ENCODE results near the gene SFMBT1. TPM values are rescaled to one million over a fixed set of nuclear protein-coding genes. Genes with fewer than 3 reads are reported as not detected.

Gene SFMBT1
- total RNA-seq, 2 experiments from 2014 or later, result 12.9 to 18.1 TPM

DNA sequence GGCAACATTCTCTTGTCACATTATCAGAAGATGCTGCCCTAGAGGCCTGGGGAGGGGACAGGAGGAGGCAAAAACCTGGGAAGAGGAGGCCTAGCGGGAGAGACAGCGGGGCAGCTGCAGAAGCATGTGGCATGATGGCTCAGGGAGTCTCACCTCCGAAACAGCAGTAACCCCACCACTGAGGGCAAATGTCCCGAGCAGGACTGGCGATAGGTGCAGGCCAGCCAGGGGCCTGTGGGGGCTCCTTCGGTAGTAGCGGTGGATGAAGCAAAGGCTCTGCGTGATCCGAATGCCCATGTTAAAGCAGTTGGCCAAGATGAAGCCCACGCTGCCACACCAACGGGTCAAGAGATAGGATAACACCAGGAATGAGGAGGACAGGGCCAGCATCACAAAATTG is 46.3 kb upstream of the SFMBT1 start:
- no peak overlapping the region for H3K27ac ChIP-seq (ENCODE audit: low read depth, low read length, poor library complexity, severe bottlenecking)
- no TSS peak for BruUV-seq (replicated peaks)
- H3K4me1 ChIP-seq (ENCODE audit: insufficient read depth, low read length, poor library complexity, severe bottlenecking), result no peaks in the 10 kb centered on the region
- H3K4me3 ChIP-seq (ENCODE audit: low read depth, low read length, poor library complexity, severe bottlenecking), result no peak overlapping the region
- intact Hi-C loops (cut with micrococcal nuclease; ENCODE audit: unreplicated experiment), result no loop called here
- no peak overlapping the region for H2AFZ ChIP-seq (ENCODE audit: low read length)
- H3K9me3 ChIP-seq (ENCODE audit: low read length), result no peaks in the 10 kb centered on the region
- peaks cover 62% of the 10 kb centered on the region for H3K36me3 ChIP-seq (ENCODE audit: insufficient read depth, low read length)
- no peaks in the 10 kb centered on the region for H3K79me2 ChIP-seq (ENCODE audit: insufficient read depth, low read depth, low read length)
- POLR2A ChIA-PET, result no interaction called here
- CTCF ChIA-PET (ENCODE audit: unreplicated experiment), result no interaction called here
- TF ChIP-seq, protein P1, sequence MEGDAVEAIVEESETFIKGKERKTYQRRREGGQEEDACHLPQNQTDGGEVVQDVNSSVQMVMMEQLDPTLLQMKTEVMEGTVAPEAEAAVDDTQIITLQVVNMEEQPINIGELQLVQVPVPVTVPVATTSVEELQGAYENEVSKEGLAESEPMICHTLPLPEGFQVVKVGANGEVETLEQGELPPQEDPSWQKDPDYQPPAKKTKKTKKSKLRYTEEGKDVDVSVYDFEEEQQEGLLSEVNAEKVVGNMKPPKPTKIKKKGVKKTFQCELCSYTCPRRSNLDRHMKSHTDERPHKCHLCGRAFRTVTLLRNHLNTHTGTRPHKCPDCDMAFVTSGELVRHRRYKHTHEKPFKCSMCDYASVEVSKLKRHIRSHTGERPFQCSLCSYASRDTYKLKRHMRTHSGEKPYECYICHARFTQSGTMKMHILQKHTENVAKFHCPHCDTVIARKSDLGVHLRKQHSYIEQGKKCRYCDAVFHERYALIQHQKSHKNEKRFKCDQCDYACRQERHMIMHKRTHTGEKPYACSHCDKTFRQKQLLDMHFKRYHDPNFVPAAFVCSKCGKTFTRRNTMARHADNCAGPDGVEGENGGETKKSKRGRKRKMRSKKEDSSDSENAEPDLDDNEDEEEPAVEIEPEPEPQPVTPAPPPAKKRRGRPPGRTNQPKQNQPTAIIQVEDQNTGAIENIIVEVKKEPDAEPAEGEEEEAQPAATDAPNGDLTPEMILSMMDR (conservative IDR thresholded peaks at IDR 0.05; ENCODE audit: low read length), result no peak
- no peak for TF ChIP-seq EZH2phosphoT487 (IDR thresholded peaks at IDR 0.05; ENCODE audit: borderline replicate concordance, low read depth, low read length)
- DNase-seq (ENCODE audit: low spot score), result no peak
- no peaks in the 10 kb centered on the region for H3K9me2 ChIP-seq (ENCODE audit: insufficient read depth, low read length)
- no peaks in the 10 kb centered on the region for H4K20me1 ChIP-seq (ENCODE audit: insufficient read depth, low read length)
- H3K4me2 ChIP-seq (ENCODE audit: low read length), result no peak overlapping the region

- no peak overlapping the region for H3K4me2 ChIP-seq (ENCODE audit: low read length)
- H3K4me1 ChIP-seq (ENCODE audit: insufficient read depth, low read length, poor library complexity, severe bottlenecking), result no peaks in the 10 kb centered on the region
- no peaks in the 10 kb centered on the region for H4K20me1 ChIP-seq (ENCODE audit: insufficient read depth, low read length)
- no TSS peak for BruUV-seq (replicated peaks)
- DNase-seq (ENCODE audit: low spot score), result no peak
- TF ChIP-seq EZH2phosphoT487 (IDR thresholded peaks at IDR 0.05; ENCODE audit: borderline replicate concordance, low read depth, low read length), result no peak
- TF ChIP-seq, protein P1 (conservative IDR thresholded peaks at IDR 0.05; ENCODE audit: low read length), result no peak
- H3K9me2 ChIP-seq (ENCODE audit: insufficient read depth, low read length), result no peaks in the 10 kb centered on the region
- no peak overlapping the region for H3K4me3 ChIP-seq (ENCODE audit: low read depth, low read length, poor library complexity, severe bottlenecking)
- intact Hi-C loops (cut with micrococcal nuclease; ENCODE audit: unreplicated experiment), result no loop called here
- no peaks in the 10 kb centered on the region for H3K9me3 ChIP-seq (ENCODE audit: low read length)
- H3K27ac ChIP-seq (ENCODE audit: low read depth, low read length, poor library complexity, severe bottlenecking), result no peak overlapping the region
- H2AFZ ChIP-seq (ENCODE audit: low read length), result no peak overlapping the region
- ChIA-PET CTCF (ENCODE audit: unreplicated experiment) (no interaction called here), POLR2A (no interaction called here)
- no peaks in the 10 kb centered on the region for H3K79me2 ChIP-seq (ENCODE audit: insufficient read depth, low read depth, low read length)
- H3K36me3 ChIP-seq (ENCODE audit: insufficient read depth, low read length), result peaks cover 57% of the 10 kb centered on the region
Observed at GRCh38 chr3:53091011-53091410, 45.1 kb upstream of the SFMBT1 start.

GRCh38 chr3:53089511-53089910 is 43.6 kb upstream of the SFMBT1 start:
- TF ChIP-seq, protein P1 (conservative IDR thresholded peaks at IDR 0.05; ENCODE audit: low read length), result no peak
- no peak for TF ChIP-seq EZH2phosphoT487 (IDR thresholded peaks at IDR 0.05; ENCODE audit: borderline replicate concordance, low read depth, low read length)
- POLR2A ChIA-PET, result interaction anchor here (0.6 kb wide), 1 partner anchor 116 kb away, joined by 5 read pairs; no protein-coding TSS in a partner anchor
- intact Hi-C loops (cut with micrococcal nuclease; ENCODE audit: unreplicated experiment), result no loop called here
- H3K27ac ChIP-seq (ENCODE audit: low read depth, low read length, poor library complexity, severe bottlenecking), result no peak overlapping the region
- no TSS peak for BruUV-seq (replicated peaks)
- no peaks in the 10 kb centered on the region for H3K4me1 ChIP-seq (ENCODE audit: insufficient read depth, low read length, poor library complexity, severe bottlenecking)
- no peaks in the 10 kb centered on the region for H3K9me3 ChIP-seq (ENCODE audit: low read length)
- H3K36me3 ChIP-seq (ENCODE audit: insufficient read depth, low read length), result peaks cover 49% of the 10 kb centered on the region; the same call in 1 of the 2 replicates
- no peak for DNase-seq (ENCODE audit: low spot score)
- H3K4me2 ChIP-seq (ENCODE audit: low read length), result no peak overlapping the region
- no peaks in the 10 kb centered on the region for H3K9me2 ChIP-seq (ENCODE audit: insufficient read depth, low read length)
- H3K4me3 ChIP-seq (ENCODE audit: low read depth, low read length, poor library complexity, severe bottlenecking), result no peak overlapping the region
- no peaks in the 10 kb centered on the region for H4K20me1 ChIP-seq (ENCODE audit: insufficient read depth, low read length)
- no peaks in the 10 kb centered on the region for H3K79me2 ChIP-seq (ENCODE audit: insufficient read depth, low read depth, low read length)
- no peak overlapping the region for H2AFZ ChIP-seq (ENCODE audit: low read length)
- CTCF ChIA-PET (ENCODE audit: unreplicated experiment), result no interaction called here

Measured in OCI-LY7 (cell line).